ENCODE data around the gene CP. TPM values are rescaled to one million over a fixed set of nuclear protein-coding genes. Genes with fewer than 3 reads are reported as not detected.
"Not testable (repeated sequence)": the region's sequence is repeated elsewhere in the genome, so short reads cannot be mapped to it uniquely, and the experiment has no call there.

Gene CP
- total RNA-seq, 4 donors from 2014 or later: 7.2 to 35.8 (median 13.0) TPM

GRCh38 chr3:149224736-149225594 is 3.3 kb upstream of the CP start:
- no peak overlapping the region for H3K4me3 ChIP-seq (ENCODE audit: low read depth, poor library complexity, severe bottlenecking)
- intact Hi-C loops (cut with DNase I; ENCODE audit: low total_unique reads): no loop called here
- DNase-seq (ENCODE audit: low spot score in 2 of 2): no peak
- 21 to 27% methylated on average over 9 of the region's 9 CpGs for WGBS, 2 donors
- no peak for TF ChIP-seq POLR2A (IDR thresholded peaks at IDR 0.05)
- TF ChIP-seq, protein P1, sequence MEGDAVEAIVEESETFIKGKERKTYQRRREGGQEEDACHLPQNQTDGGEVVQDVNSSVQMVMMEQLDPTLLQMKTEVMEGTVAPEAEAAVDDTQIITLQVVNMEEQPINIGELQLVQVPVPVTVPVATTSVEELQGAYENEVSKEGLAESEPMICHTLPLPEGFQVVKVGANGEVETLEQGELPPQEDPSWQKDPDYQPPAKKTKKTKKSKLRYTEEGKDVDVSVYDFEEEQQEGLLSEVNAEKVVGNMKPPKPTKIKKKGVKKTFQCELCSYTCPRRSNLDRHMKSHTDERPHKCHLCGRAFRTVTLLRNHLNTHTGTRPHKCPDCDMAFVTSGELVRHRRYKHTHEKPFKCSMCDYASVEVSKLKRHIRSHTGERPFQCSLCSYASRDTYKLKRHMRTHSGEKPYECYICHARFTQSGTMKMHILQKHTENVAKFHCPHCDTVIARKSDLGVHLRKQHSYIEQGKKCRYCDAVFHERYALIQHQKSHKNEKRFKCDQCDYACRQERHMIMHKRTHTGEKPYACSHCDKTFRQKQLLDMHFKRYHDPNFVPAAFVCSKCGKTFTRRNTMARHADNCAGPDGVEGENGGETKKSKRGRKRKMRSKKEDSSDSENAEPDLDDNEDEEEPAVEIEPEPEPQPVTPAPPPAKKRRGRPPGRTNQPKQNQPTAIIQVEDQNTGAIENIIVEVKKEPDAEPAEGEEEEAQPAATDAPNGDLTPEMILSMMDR (IDR thresholded peaks at IDR 0.05): no peak

GRCh38 chr3:149223461-149223820 is 1.8 kb upstream of the CP start:
- no peak for DNase-seq (ENCODE audit: low spot score in 2 of 2)
- TF ChIP-seq POLR2A (IDR thresholded peaks at IDR 0.05): no peak
- TF ChIP-seq, protein P1 (IDR thresholded peaks at IDR 0.05): no peak
- 87 to 91% methylated on average over 6 of the region's 6 CpGs for WGBS, 2 donors
- intact Hi-C loops (cut with DNase I; ENCODE audit: low total_unique reads): no loop called here
- H3K4me3 ChIP-seq (ENCODE audit: low read depth, poor library complexity, severe bottlenecking): no peak overlapping the region

- WGBS, 2 donors: 93 to 94% methylated on average over 1 of the region's 1 CpG
These were observed 2.1 kb downstream of the CP start for GRCh38 chr3:149219380-149220121.

GRCh38 chr3:149217347-149217746 is 4.3 kb downstream of the CP start:
- DNase-seq (ENCODE audit: low spot score in 2 of 2): no peak
- H3K4me3 ChIP-seq (ENCODE audit: low read depth, poor library complexity, severe bottlenecking): no peak overlapping the region
- no peak for TF ChIP-seq POLR2A (IDR thresholded peaks at IDR 0.05)
- TF ChIP-seq, protein P1 (IDR thresholded peaks at IDR 0.05): no peak
- WGBS, 2 donors: 84 to 89% methylated on average over 5 of the region's 5 CpGs
- intact Hi-C loops (cut with DNase I; ENCODE audit: low total_unique reads): no loop called here

More at GRCh38 chr3:149219380-149220121, 2.1 kb downstream of the CP start:
- H3K4me3 ChIP-seq (ENCODE audit: low read depth, poor library complexity, severe bottlenecking); DNase-seq (ENCODE audit: low spot score in 2 of 2); intact Hi-C loops (cut with DNase I; ENCODE audit: low total_unique reads): not testable (repeated sequence)

- DNase-seq (ENCODE audit: low spot score in 2 of 2): no peak
- TF ChIP-seq, protein P1 (IDR thresholded peaks at IDR 0.05): no peak
- TF ChIP-seq POLR2A (IDR thresholded peaks at IDR 0.05): no peak
- no peak overlapping the region for H3K4me3 ChIP-seq (ENCODE audit: low read depth, poor library complexity, severe bottlenecking)
- intact Hi-C loops (cut with DNase I; ENCODE audit: low total_unique reads): no loop called here
- 65 to 75% methylated on average over 4 of the region's 4 CpGs for WGBS, 2 donors
These were observed 5.3 kb downstream of the CP start for GRCh38 chr3:149216193-149216869.

GRCh38 chr3:149215515-149215914 is 6.1 kb downstream of the CP start:
- WGBS, 2 donors: 61 to 64% methylated on average over 2 of the region's 2 CpGs
- intact Hi-C loops (cut with DNase I; ENCODE audit: low total_unique reads): no loop called here
- no peak for DNase-seq (ENCODE audit: low spot score in 2 of 2)
- H3K4me3 ChIP-seq (ENCODE audit: low read depth, poor library complexity, severe bottlenecking): no peak overlapping the region
- no peak for TF ChIP-seq POLR2A (IDR thresholded peaks at IDR 0.05)
- TF ChIP-seq, protein P1 (IDR thresholded peaks at IDR 0.05): no peak

Measured in lower leg skin (tissue), 4 donors.